ENCODE data around the gene CHCHD3. TPM values are rescaled to one million over a fixed set of nuclear protein-coding genes. Genes with fewer than 3 reads are reported as not detected.

CHCHD3 gene
- total and polyA plus RNA-seq, 4 donors = 48.8 to 71.0 (median 58.7) TPM

GRCh38 chr7:133091943-133092464 lies 10.1 kb upstream of the CHCHD3 start:
- 88% methylated on average over 3 of the region's 3 CpGs for WGBS (ENCODE audit: insufficient coverage)
- no peaks in the 10 kb centered on the region for H3K4me1 ChIP-seq (ENCODE audit: control insufficient read depth, insufficient read depth, low read length)
- H3K36me3 ChIP-seq (ENCODE audit: control insufficient read depth, insufficient read depth, low read length) = no peaks in the 10 kb centered on the region
- no peaks in the 10 kb centered on the region for H3K27me3 ChIP-seq (ENCODE audit: control insufficient read depth, insufficient read depth, low read length)
- no peaks in the 10 kb centered on the region for H3K9me3 ChIP-seq (ENCODE audit: control insufficient read depth, insufficient read depth, low read length)
- no peak overlapping the region for H3K27ac ChIP-seq (ENCODE audit: low read depth, low read length)
- DNase-seq (ENCODE audit: low read depth in 4 of 6, low spot score in 6 of 6) = peak in 1 of 6 donors; percentile 15
- no peak overlapping the region for H3K4me3 ChIP-seq (ENCODE audit: low read depth, low read length)

- WGBS (ENCODE audit: insufficient coverage) = no CpG with 5 or more reads among the region's 3 CpGs
- no peak for DNase-seq (ENCODE audit: low read depth in 4 of 6, low spot score in 6 of 6)
- H3K27me3 ChIP-seq (ENCODE audit: control insufficient read depth, insufficient read depth, low read length) = no peaks in the 10 kb centered on the region
- no peaks in the 10 kb centered on the region for H3K9me3 ChIP-seq (ENCODE audit: control insufficient read depth, insufficient read depth, low read length)
- H3K36me3 ChIP-seq (ENCODE audit: control insufficient read depth, insufficient read depth, low read length) = no peaks in the 10 kb centered on the region
- no peak overlapping the region for H3K27ac ChIP-seq (ENCODE audit: low read depth, low read length)
- no peak overlapping the region for H3K4me3 ChIP-seq (ENCODE audit: low read depth, low read length)
- peaks cover 3% of the 10 kb centered on the region for H3K4me1 ChIP-seq (ENCODE audit: control insufficient read depth, insufficient read depth, low read length)
Observed at GRCh38 chr7:133082390-133082766, 488 bp upstream of the CHCHD3 start.

- Histone ChIP-seq H3K4me3 (ENCODE audit: low read depth, low read length) (peak overlapping the region; percentile 79), H3K27me3 (ENCODE audit: control insufficient read depth, insufficient read depth, low read length) (no peaks in the 10 kb centered on the region), H3K27ac (ENCODE audit: low read depth, low read length) (no peak overlapping the region), H3K4me1 (ENCODE audit: control insufficient read depth, insufficient read depth, low read length) (peaks cover 3% of the 10 kb centered on the region), H3K36me3 (ENCODE audit: control insufficient read depth, insufficient read depth, low read length) (no peaks in the 10 kb centered on the region), H3K9me3 (ENCODE audit: control insufficient read depth, insufficient read depth, low read length) (no peaks in the 10 kb centered on the region)
- DNase-seq (ENCODE audit: low read depth in 4 of 6, low spot score in 6 of 6) = peak in 1 of 6 donors; percentile 15
- WGBS (ENCODE audit: insufficient coverage) = 0% methylated on average over 7 of the region's 8 CpGs
Observed at GRCh38 chr7:133081119-133081598, 731 bp downstream of the CHCHD3 start.

GRCh38 chr7:133079296-133079695 lies 2.6 kb downstream of the CHCHD3 start:
- Histone ChIP-seq H3K4me3 (ENCODE audit: low read depth, low read length) (no peak overlapping the region), H3K4me1 (ENCODE audit: control insufficient read depth, insufficient read depth, low read length) (peaks cover 3% of the 10 kb centered on the region), H3K27ac (ENCODE audit: low read depth, low read length) (no peak overlapping the region), H3K27me3 (ENCODE audit: control insufficient read depth, insufficient read depth, low read length) (no peaks in the 10 kb centered on the region), H3K36me3 (ENCODE audit: control insufficient read depth, insufficient read depth, low read length) (no peaks in the 10 kb centered on the region), H3K9me3 (ENCODE audit: control insufficient read depth, insufficient read depth, low read length) (no peaks in the 10 kb centered on the region)
- WGBS (ENCODE audit: insufficient coverage) = 88% methylated on average over 1 of the region's 5 CpGs
- no peak for DNase-seq (ENCODE audit: low read depth in 4 of 6, low spot score in 6 of 6)

DNA sequence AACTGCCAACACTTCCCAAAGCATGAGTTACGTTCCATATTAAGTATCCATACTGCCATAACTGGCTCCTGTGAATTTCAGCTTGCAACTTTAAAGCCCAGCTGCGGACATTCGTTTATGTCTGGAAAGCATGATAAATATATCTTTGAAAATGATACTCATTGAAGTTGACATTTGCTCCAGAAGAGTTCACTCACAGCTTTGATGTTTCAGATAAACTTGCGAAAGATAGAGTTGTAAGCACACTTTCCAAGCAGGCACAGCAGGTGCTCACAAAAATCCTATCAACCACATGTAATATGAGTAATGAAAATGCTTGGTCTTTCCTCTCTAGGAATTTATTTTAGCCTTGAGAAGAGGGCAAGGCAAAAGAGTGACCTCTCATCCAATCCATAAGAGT lies 4.5 kb downstream of the CHCHD3 start:
- H3K9me3 ChIP-seq (ENCODE audit: control insufficient read depth, insufficient read depth, low read length) = no peaks in the 10 kb centered on the region
- H3K4me3 ChIP-seq (ENCODE audit: low read depth, low read length) = no peak overlapping the region
- no peaks in the 10 kb centered on the region for H3K36me3 ChIP-seq (ENCODE audit: control insufficient read depth, insufficient read depth, low read length)
- no peak overlapping the region for H3K27ac ChIP-seq (ENCODE audit: low read depth, low read length)
- DNase-seq (ENCODE audit: low read depth in 4 of 6, low spot score in 6 of 6) = no peak
- 100% methylated on average over 1 of the region's 4 CpGs for WGBS (ENCODE audit: insufficient coverage)
- peaks cover 3% of the 10 kb centered on the region for H3K4me1 ChIP-seq (ENCODE audit: control insufficient read depth, insufficient read depth, low read length)
- H3K27me3 ChIP-seq (ENCODE audit: control insufficient read depth, insufficient read depth, low read length) = no peaks in the 10 kb centered on the region

DNA sequence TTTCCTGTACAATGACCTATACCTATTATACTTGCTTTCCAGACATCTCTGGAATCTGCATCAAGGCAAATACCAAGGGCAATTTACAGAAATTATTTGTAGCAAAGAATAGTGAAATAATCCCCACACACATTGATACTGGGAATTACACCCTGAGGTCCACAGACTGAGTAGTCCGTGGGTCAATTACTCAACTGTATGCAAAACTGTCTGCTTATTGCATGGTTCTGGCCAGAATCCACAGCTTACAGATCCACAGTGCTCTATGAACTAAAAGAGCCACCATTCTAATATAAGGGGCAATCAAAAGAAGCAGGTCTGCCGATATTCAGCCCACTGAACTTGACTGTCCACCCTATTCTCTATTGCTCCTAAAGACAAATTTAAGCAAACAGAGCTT lies 5.7 kb downstream of the CHCHD3 start:
- WGBS (ENCODE audit: insufficient coverage) = 81% methylated on average over 2 of the region's 2 CpGs
- peaks cover 3% of the 10 kb centered on the region for H3K4me1 ChIP-seq (ENCODE audit: control insufficient read depth, insufficient read depth, low read length)
- DNase-seq (ENCODE audit: low read depth in 4 of 6, low spot score in 6 of 6) = no peak

GRCh38 chr7:133071506-133071905 lies 10.4 kb downstream of the CHCHD3 start:
- H3K27me3 ChIP-seq (ENCODE audit: control insufficient read depth, insufficient read depth, low read length) = no peaks in the 10 kb centered on the region
- no peaks in the 10 kb centered on the region for H3K9me3 ChIP-seq (ENCODE audit: control insufficient read depth, insufficient read depth, low read length)
- no peak overlapping the region for H3K4me3 ChIP-seq (ENCODE audit: low read depth, low read length)
- peaks cover 4% of the 10 kb centered on the region for H3K36me3 ChIP-seq (ENCODE audit: control insufficient read depth, insufficient read depth, low read length)
- no CpG with 5 or more reads among the region's 2 CpGs for WGBS (ENCODE audit: insufficient coverage)
- no peaks in the 10 kb centered on the region for H3K4me1 ChIP-seq (ENCODE audit: control insufficient read depth, insufficient read depth, low read length)
- DNase-seq (ENCODE audit: low read depth in 4 of 6, low spot score in 6 of 6) = peak in 1 of 6 donors; percentile 56
- H3K27ac ChIP-seq (ENCODE audit: low read depth, low read length) = no peak overlapping the region

More for the DNA sequence above, 5.7 kb downstream of the CHCHD3 start:
- no peak overlapping the region for H3K4me3 ChIP-seq (ENCODE audit: low read depth, low read length)
- H3K27ac ChIP-seq (ENCODE audit: low read depth, low read length) = no peak overlapping the region
- no peaks in the 10 kb centered on the region for H3K36me3 ChIP-seq (ENCODE audit: control insufficient read depth, insufficient read depth, low read length)
- no peaks in the 10 kb centered on the region for H3K27me3 ChIP-seq (ENCODE audit: control insufficient read depth, insufficient read depth, low read length)
- H3K9me3 ChIP-seq (ENCODE audit: control insufficient read depth, insufficient read depth, low read length) = no peaks in the 10 kb centered on the region

DNA sequence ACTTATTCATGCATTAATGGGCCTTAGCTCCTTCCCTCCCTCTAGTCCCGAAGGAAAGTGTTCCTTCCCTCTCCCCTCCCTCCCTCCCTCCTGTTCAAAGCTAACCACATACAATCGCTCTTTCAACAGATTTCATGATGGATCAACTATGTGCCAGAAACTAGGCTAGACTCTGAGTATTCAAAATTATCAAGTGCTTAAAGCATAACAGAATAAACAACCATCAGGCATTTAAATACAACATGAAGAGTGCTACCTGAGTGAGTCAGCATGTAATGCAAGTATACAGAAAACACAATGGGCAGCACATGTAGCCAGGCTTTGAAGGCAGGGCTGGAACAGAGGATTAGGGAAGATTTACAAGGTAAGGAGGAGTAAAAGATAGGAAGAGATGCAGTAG lies 11.3 kb downstream of the CHCHD3 start:
- Histone ChIP-seq H3K4me1 (ENCODE audit: control insufficient read depth, insufficient read depth, low read length) (no peaks in the 10 kb centered on the region), H3K9me3 (ENCODE audit: control insufficient read depth, insufficient read depth, low read length) (no peaks in the 10 kb centered on the region), H3K4me3 (ENCODE audit: low read depth, low read length) (no peak overlapping the region), H3K27me3 (ENCODE audit: control insufficient read depth, insufficient read depth, low read length) (no peaks in the 10 kb centered on the region), H3K36me3 (ENCODE audit: control insufficient read depth, insufficient read depth, low read length) (peaks cover 4% of the 10 kb centered on the region), H3K27ac (ENCODE audit: low read depth, low read length) (no peak overlapping the region)
- 57% methylated on average over 2 of the region's 2 CpGs for WGBS (ENCODE audit: insufficient coverage)
- no peak for DNase-seq (ENCODE audit: low read depth in 4 of 6, low spot score in 6 of 6)

GRCh38 chr7:133065301-133065700 lies 16.6 kb downstream of the CHCHD3 start:
- Histone ChIP-seq H3K36me3 (ENCODE audit: control insufficient read depth, insufficient read depth, low read length) (peaks cover 4% of the 10 kb centered on the region), H3K27me3 (ENCODE audit: control insufficient read depth, insufficient read depth, low read length) (no peaks in the 10 kb centered on the region), H3K27ac (ENCODE audit: low read depth, low read length) (no peak overlapping the region), H3K4me1 (ENCODE audit: control insufficient read depth, insufficient read depth, low read length) (no peaks in the 10 kb centered on the region), H3K4me3 (ENCODE audit: low read depth, low read length) (no peak overlapping the region), H3K9me3 (ENCODE audit: control insufficient read depth, insufficient read depth, low read length) (no peaks in the 10 kb centered on the region)
- WGBS (ENCODE audit: insufficient coverage) = no CpG with 5 or more reads among the region's 1 CpG
- no peak for DNase-seq (ENCODE audit: low read depth in 4 of 6, low spot score in 6 of 6)

DNA sequence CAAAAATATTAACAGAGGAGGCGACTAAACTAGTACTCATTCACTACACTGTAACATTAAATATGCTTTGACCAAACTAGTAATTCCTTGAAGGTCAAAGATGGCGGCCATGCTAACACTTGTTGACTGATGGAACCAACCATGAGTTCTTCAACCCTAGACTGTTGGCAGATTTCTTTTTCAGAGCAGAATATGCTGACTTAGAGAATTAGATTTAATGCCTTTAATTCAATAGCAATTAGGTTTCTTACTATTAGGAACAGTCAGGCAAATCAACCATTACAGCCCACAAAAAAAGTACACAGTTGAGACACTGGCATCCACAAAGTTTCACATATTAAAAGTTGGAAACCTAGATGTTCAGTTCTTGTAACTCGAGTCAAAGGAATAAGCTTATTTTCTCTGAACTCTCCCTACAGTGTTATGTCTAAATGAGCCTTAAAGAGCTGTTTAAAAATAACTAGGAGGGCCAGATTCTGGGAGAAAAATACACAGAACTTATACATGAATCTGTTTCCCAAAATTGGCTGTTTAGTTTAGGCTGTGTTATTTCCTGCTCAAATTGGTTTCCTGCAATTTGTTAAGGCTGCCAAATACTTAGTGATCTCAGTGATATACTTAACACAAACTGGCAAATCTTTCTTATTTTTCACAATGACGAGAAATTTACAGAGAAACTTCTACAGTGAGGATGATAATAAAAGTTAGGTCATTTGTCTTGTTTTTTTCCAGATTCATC lies 17.6 kb downstream of the CHCHD3 start:
- Histone ChIP-seq H3K9me3 (ENCODE audit: control insufficient read depth, insufficient read depth, low read length) (no peaks in the 10 kb centered on the region), H3K4me1 (ENCODE audit: control insufficient read depth, insufficient read depth, low read length) (no peaks in the 10 kb centered on the region), H3K27ac (ENCODE audit: low read depth, low read length) (no peak overlapping the region), H3K36me3 (ENCODE audit: control insufficient read depth, insufficient read depth, low read length) (peaks cover 4% of the 10 kb centered on the region), H3K4me3 (ENCODE audit: low read depth, low read length) (no peak overlapping the region), H3K27me3 (ENCODE audit: control insufficient read depth, insufficient read depth, low read length) (no peaks in the 10 kb centered on the region)
- peak in 1 of 6 donors; percentile 38 for DNase-seq (ENCODE audit: low read depth in 4 of 6, low spot score in 6 of 6)
- WGBS (ENCODE audit: insufficient coverage) = 100% methylated on average over 1 of the region's 4 CpGs

All from spinal cord (tissue), 10 donors.